ENCODE data around the gene IL12RB1.

The IL12RB1 gene

GRCh38 chr19:18010149-18010548 is 76.6 kb downstream of the IL12RB1 start:
- Histone ChIP-seq H3K4me1 (ENCODE audit: control insufficient read depth in 1 of 2, insufficient read depth in 2 of 2, low read length in 2 of 2) (peaks cover 13 to 17% of the 10 kb centered on the region in 2 donors), H3K9me3 (ENCODE audit: control insufficient read depth in 1 of 2, low read length in 2 of 2) (no peaks in the 10 kb centered on the region), H3K36me3 (ENCODE audit: control insufficient read depth in 1 of 2, insufficient read depth in 2 of 2, low read length in 2 of 2) (peaks cover 22 to 42% of the 10 kb centered on the region in 2 donors), H3K27me3 (ENCODE audit: control insufficient read depth in 1 of 2, insufficient read depth in 2 of 2, low read length in 2 of 2) (no peaks in the 10 kb centered on the region), H3K9ac (ENCODE audit: low read depth in 1 of 2, low read length in 2 of 2) (no peak overlapping the region), H3K4me3 (ENCODE audit: low read depth in 1 of 2, low read length in 2 of 2) (no peak overlapping the region), H3K27ac (ENCODE audit: low read depth, low read length) (peak overlapping the region; percentile 32)

GRCh38 chr19:18009412-18010066 is 77.2 kb downstream of the IL12RB1 start:
- Histone ChIP-seq H3K9ac (ENCODE audit: low read depth in 1 of 2, low read length in 2 of 2) (peak overlapping the region; percentile 26 to 48), H3K36me3 (ENCODE audit: control insufficient read depth in 1 of 2, insufficient read depth in 2 of 2, low read length in 2 of 2) (peaks cover 22 to 39% of the 10 kb centered on the region in 2 donors), H3K4me1 (ENCODE audit: control insufficient read depth in 1 of 2, insufficient read depth in 2 of 2, low read length in 2 of 2) (peaks cover 13 to 16% of the 10 kb centered on the region in 2 donors), H3K9me3 (ENCODE audit: control insufficient read depth in 1 of 2, low read length in 2 of 2) (no peaks in the 10 kb centered on the region), H3K4me3 (ENCODE audit: low read depth in 1 of 2, low read length in 2 of 2) (peak overlapping the region; percentile 44 to 64), H3K27me3 (ENCODE audit: control insufficient read depth in 1 of 2, insufficient read depth in 2 of 2, low read length in 2 of 2) (no peaks in the 10 kb centered on the region), H3K27ac (ENCODE audit: low read depth, low read length) (peak overlapping the region; percentile 32)
